ENCODE data around the gene NUMBL. TPM values are rescaled to one million over a fixed set of nuclear protein-coding genes. Genes with fewer than 3 reads are reported as not detected.

Gene NUMBL
- total RNA-seq, 2 experiments from 2014 or later = 4.9 to 8.9 TPM

- no peak for DNase-seq (ENCODE audit: low spot score)
- Histone ChIP-seq H3K9me2 (ENCODE audit: insufficient read depth, low read length) (no peaks in the 10 kb centered on the region), H3K27ac (ENCODE audit: low read depth, low read length, poor library complexity, severe bottlenecking) (no peak overlapping the region), H3K36me3 (ENCODE audit: insufficient read depth, low read length) (0 out of 2 replicates have a peak, but pooled peaks cover 2% of the 10 kb centered on the region), H3K4me2 (ENCODE audit: low read length) (no peak overlapping the region), H4K20me1 (ENCODE audit: insufficient read depth, low read length) (no peaks in the 10 kb centered on the region), H3K9me3 (ENCODE audit: low read length) (no peaks in the 10 kb centered on the region), H3K4me1 (ENCODE audit: insufficient read depth, low read length, poor library complexity, severe bottlenecking) (no peaks in the 10 kb centered on the region), H3K4me3 (ENCODE audit: low read depth, low read length, poor library complexity, severe bottlenecking) (no peak overlapping the region), H3K79me2 (ENCODE audit: insufficient read depth, low read depth, low read length) (no peaks in the 10 kb centered on the region), H2AFZ (ENCODE audit: low read length) (no peak overlapping the region)
- CTCF ChIA-PET (ENCODE audit: unreplicated experiment) = no interaction called here
- intact Hi-C loops (cut with micrococcal nuclease; ENCODE audit: unreplicated experiment) = no loop called here
- TF ChIP-seq CTCF (conservative IDR thresholded peaks at IDR 0.05; ENCODE audit: low read length) = no peak
- no peak for TF ChIP-seq EZH2phosphoT487 (IDR thresholded peaks at IDR 0.05; ENCODE audit: borderline replicate concordance, low read depth, low read length)
- POLR2A ChIA-PET = no interaction called here
- BruUV-seq (replicated peaks) = no TSS peak
Measured at GRCh38 chr19:40677156-40677555, 13.3 kb downstream of the NUMBL start.

GRCh38 chr19:40674291-40674690 is 16.2 kb downstream of the NUMBL start:
- no TSS peak for BruUV-seq (replicated peaks)
- ChIA-PET CTCF (ENCODE audit: unreplicated experiment) (no interaction called here), POLR2A (no interaction called here)
- Histone ChIP-seq H3K79me2 (ENCODE audit: insufficient read depth, low read depth, low read length) (no peaks in the 10 kb centered on the region), H3K36me3 (ENCODE audit: insufficient read depth, low read length) (0 out of 2 replicates have a peak, but pooled peaks cover 10% of the 10 kb centered on the region), H3K27ac (ENCODE audit: low read depth, low read length, poor library complexity, severe bottlenecking) (no peak overlapping the region), H3K4me1 (ENCODE audit: insufficient read depth, low read length, poor library complexity, severe bottlenecking) (no peaks in the 10 kb centered on the region), H3K4me2 (ENCODE audit: low read length) (no peak overlapping the region), H3K9me3 (ENCODE audit: low read length) (no peaks in the 10 kb centered on the region), H2AFZ (ENCODE audit: low read length) (no peak overlapping the region), H3K9me2 (ENCODE audit: insufficient read depth, low read length) (no peaks in the 10 kb centered on the region), H4K20me1 (ENCODE audit: insufficient read depth, low read length) (no peaks in the 10 kb centered on the region), H3K4me3 (ENCODE audit: low read depth, low read length, poor library complexity, severe bottlenecking) (no peak overlapping the region)
- DNase-seq (ENCODE audit: low spot score) = no peak
- TF ChIP-seq CTCF (conservative IDR thresholded peaks at IDR 0.05; ENCODE audit: low read length) (no peak), EZH2phosphoT487 (IDR thresholded peaks at IDR 0.05; ENCODE audit: borderline replicate concordance, low read depth, low read length) (no peak)
- intact Hi-C loops (cut with micrococcal nuclease; ENCODE audit: unreplicated experiment) = no loop called here

- H3K9me3 ChIP-seq (ENCODE audit: low read length) = no peaks in the 10 kb centered on the region
- no peak overlapping the region for H2AFZ ChIP-seq (ENCODE audit: low read length)
- CTCF ChIA-PET (ENCODE audit: unreplicated experiment) = no interaction called here
- no peak overlapping the region for H3K27ac ChIP-seq (ENCODE audit: low read depth, low read length, poor library complexity, severe bottlenecking)
- H3K36me3 ChIP-seq (ENCODE audit: insufficient read depth, low read length) = 0 out of 2 replicates have a peak, but pooled peaks cover 10% of the 10 kb centered on the region
- no peaks in the 10 kb centered on the region for H3K4me1 ChIP-seq (ENCODE audit: insufficient read depth, low read length, poor library complexity, severe bottlenecking)
- no peak overlapping the region for H3K4me3 ChIP-seq (ENCODE audit: low read depth, low read length, poor library complexity, severe bottlenecking)
- no peak for TF ChIP-seq CTCF (conservative IDR thresholded peaks at IDR 0.05; ENCODE audit: low read length)
- TF ChIP-seq EZH2phosphoT487 (IDR thresholded peaks at IDR 0.05; ENCODE audit: borderline replicate concordance, low read depth, low read length) = no peak
- BruUV-seq (replicated peaks) = no TSS peak
- POLR2A ChIA-PET = interaction anchor here (0.7 kb wide), 1 partner anchor 65 kb away, joined by 3 read pairs; no protein-coding TSS in a partner anchor
- intact Hi-C loops (cut with micrococcal nuclease; ENCODE audit: unreplicated experiment) = no loop called here
- H3K79me2 ChIP-seq (ENCODE audit: insufficient read depth, low read depth, low read length) = no peaks in the 10 kb centered on the region
- no peaks in the 10 kb centered on the region for H4K20me1 ChIP-seq (ENCODE audit: insufficient read depth, low read length)
- H3K4me2 ChIP-seq (ENCODE audit: low read length) = no peak overlapping the region
- no peaks in the 10 kb centered on the region for H3K9me2 ChIP-seq (ENCODE audit: insufficient read depth, low read length)
- no peak for DNase-seq (ENCODE audit: low spot score)
Measured at GRCh38 chr19:40673397-40673796, 17.1 kb downstream of the NUMBL start.
